HPDE6-E6E7 (cell line): Measurements from ENCODE around the gene IL17C.
"Not testable (repeated sequence)": the region's sequence is repeated elsewhere in the genome, so short reads cannot be mapped to it uniquely, and the experiment has no call there.

Experiments
- DNase-seq: peaks from one replicate; pipeline ENCODE4 v3.0.0; 2011; ENCODE audit warnings: missing footprints; ENCODE audit errors: extremely low spot score

The IL17C gene

GRCh38 chr16:88638323-88639230, at the start of gene IL17C:
Gene IL17C, plus strand, starts transcription at chr16:88638572. Its CDS starts 70 bp downstream, at chr16:88638642.
- DNase-seq = no peak

- DNase-seq = no peak
These were observed 49.6 kb upstream of the IL17C start for GRCh38 chr16:88588754-88589153.

- DNase-seq = no peak
These were observed 48.9 kb upstream of the IL17C start for GRCh38 chr16:88589441-88589840.

- DNase-seq = no peak
These were observed 46.8 kb upstream of the IL17C start for GRCh38 chr16:88591577-88592021.

GRCh38 chr16:88593061-88593460, 45.3 kb upstream of the IL17C start:
- DNase-seq = no peak

GRCh38 chr16:88593489-88593888, 44.9 kb upstream of the IL17C start:
- no peak for DNase-seq

GRCh38 chr16:88593910-88594309, 44.5 kb upstream of the IL17C start:
- DNase-seq = no peak

GRCh38 chr16:88595101-88595500, 43.3 kb upstream of the IL17C start:
- no peak for DNase-seq

GRCh38 chr16:88595921-88596320, 42.5 kb upstream of the IL17C start:
- DNase-seq = no peak

- DNase-seq = no peak
These were observed 41.9 kb upstream of the IL17C start for GRCh38 chr16:88596483-88596882.

- DNase-seq = no peak
These were observed 40.4 kb upstream of the IL17C start for GRCh38 chr16:88597856-88598491.

- DNase-seq = no peak
These were observed 39.2 kb upstream of the IL17C start for GRCh38 chr16:88599092-88599733.

GRCh38 chr16:88599825-88600538, 38.4 kb upstream of the IL17C start:
- DNase-seq = no peak

- DNase-seq = no peak
These were observed 37.9 kb upstream of the IL17C start for GRCh38 chr16:88600539-88600896.

- DNase-seq = no peak
These were observed 36.9 kb upstream of the IL17C start for GRCh38 chr16:88601313-88602036.

GRCh38 chr16:88602091-88602490, 36.3 kb upstream of the IL17C start:
- no peak for DNase-seq

- no peak for DNase-seq
These were observed 32.9 kb upstream of the IL17C start for GRCh38 chr16:88605186-88606147.

- DNase-seq = no peak
These were observed 32.1 kb upstream of the IL17C start for GRCh38 chr16:88606148-88606757.

- DNase-seq = no peak
These were observed 30.3 kb upstream of the IL17C start for GRCh38 chr16:88608076-88608475.

GRCh38 chr16:88609426-88609825, 28.9 kb upstream of the IL17C start:
- DNase-seq = not testable (repeated sequence)
